Hepatocyte (in vitro differentiated cells): ENCODE measurements around the gene RALA. TPM values are rescaled to one million over a fixed set of nuclear protein-coding genes. Genes with fewer than 3 reads are reported as not detected.

Experiments
- DNase-seq: peaks from one replicate; pipeline ENCODE4 v3.0.0-alpha.2; 2016; ENCODE audit warnings: low spot score
- H2AFZ ChIP-seq: fragments of 200-600 bp; sonication (generic); 2 replicates; pipeline ENCODE4 v1.6.0; 2016; ENCODE audit warnings: antibody characterized with exemption, mild to moderate bottlenecking
- H3K27ac ChIP-seq: fragments of 200-600 bp; sonication (generic); 2 replicates; pipeline ENCODE4 v1.5.1; 2016; ENCODE audit warnings: mild to moderate bottlenecking
- H3K27me3 ChIP-seq: fragments of 200-600 bp; sonication (generic); 2 replicates; pipeline ENCODE4 v1.6.1; 2016
- H3K36me3 ChIP-seq: fragments of 200-600 bp; sonication (generic); replicated peaks from 2 replicates; pipeline ENCODE4 v1.5.1; 2016; ENCODE audit warnings: low read depth; ENCODE audit not compliant: insufficient read depth
- H3K4me1 ChIP-seq: fragments of 200-600 bp; sonication (generic); 2 replicates; pipeline ENCODE4 v1.5.1; 2016; ENCODE audit warnings: mild to moderate bottlenecking, moderate library complexity; ENCODE audit not compliant: insufficient read depth
- H3K4me2 ChIP-seq: fragments of 200-600 bp; sonication (generic); 2 replicates; pipeline ENCODE4 v1.6.0; 2016
- H3K4me3 ChIP-seq: fragments of 200-600 bp; sonication (generic); 2 replicates; pipeline ENCODE4 v1.5.1; 2016; ENCODE audit warnings: mild to moderate bottlenecking
- H3K79me2 ChIP-seq: fragments of 200-600 bp; sonication (generic); 2 replicates; pipeline ENCODE4 v1.6.0; 2017; ENCODE audit warnings: mild to moderate bottlenecking
- H3K9me2 ChIP-seq: fragments of 200-600 bp; sonication (generic); replicated peaks from 2 replicates; pipeline ENCODE4 v1.6.0; 2017; ENCODE audit warnings: mild to moderate bottlenecking; ENCODE audit not compliant: insufficient read depth
- H3K9me3 ChIP-seq: fragments of 200-600 bp; sonication (generic); 2 replicates; pipeline ENCODE4 v1.5.1; 2016; ENCODE audit warnings: low read depth, mild to moderate bottlenecking
- H4K20me1 ChIP-seq: fragments of 200-600 bp; sonication (generic); 2 replicates; pipeline ENCODE4 v1.6.0; 2016; ENCODE audit warnings: mild to moderate bottlenecking; ENCODE audit not compliant: insufficient read depth, poor library complexity, severe bottlenecking
- EZH2 ChIP-seq: fragments of 200-600 bp; sonication (generic); IDR thresholded peaks from 2 replicates; pipeline ENCODE4 v1.6.1; 2016; ENCODE audit warnings: antibody characterized with exemption, mild to moderate bottlenecking, borderline replicate concordance
- EZH2phosphoT487 ChIP-seq: fragments of 200-600 bp; sonication (generic); IDR thresholded peaks from one replicate; pipeline ENCODE4 v1.6.1; 2018; ENCODE audit warnings: antibody characterized with exemption, mild to moderate bottlenecking, low read depth, moderate library complexity; ENCODE audit not compliant: unreplicated experiment, severe bottlenecking
- WGBS: methylation state at CpG from one replicate; pipeline ENCODE4 v1.1.6; 2016; ENCODE audit warnings: low lambda C conversion rate; ENCODE audit errors: missing lambda C conversion rate; 5-methylcytosine and 5-hydroxymethylcytosine counted together
- polyA plus RNA-seq: library from polyadenylated mRNA; unstranded; fragments of >200 nt; fragmentation: Nextera tagmentation; extraction: Ambion mirVana; gene quantifications from 2 replicates; pipeline ENCODE4 v1.2.1, GENCODE V29; 2016
- total RNA-seq: library from RNA; depleted of rRNA; stranded (reverse); fragments of >200 nt; gene quantifications from 2 replicates; pipeline ENCODE4 v1.2.3, GENCODE V29; 2014
- TF ChIP-seq, protein P1 (sequence below): fragments of 200-600 bp; sonication (generic); IDR thresholded peaks from 2 replicates; pipeline ENCODE4 v1.5.1; 2016; ENCODE audit warnings: antibody characterized with exemption, mild to moderate bottlenecking; ENCODE audit not compliant: poor library complexity

Gene RALA
- total and polyA plus RNA-seq, 2 experiments from 2014 or later: 25.5 to 42.8 TPM

DNA sequence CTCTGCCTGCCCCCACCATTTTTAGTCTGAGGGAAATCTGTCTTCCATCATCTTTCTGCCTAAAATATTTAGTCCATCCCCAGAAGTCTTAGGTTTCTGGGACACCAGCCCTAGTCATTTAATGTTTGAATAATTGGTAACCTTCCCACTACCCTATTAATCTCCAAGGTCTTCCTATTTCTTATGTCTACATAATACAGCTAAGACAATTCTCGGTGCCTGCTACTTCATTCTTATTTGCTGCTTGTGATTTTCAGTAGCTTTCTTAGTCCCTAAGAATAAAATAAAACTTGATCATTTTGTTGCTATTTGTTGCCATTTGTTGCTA lies 11.1 kb downstream of the RALA start:
- no peak overlapping the region for H3K4me3 ChIP-seq
- no peak overlapping the region for H3K27ac ChIP-seq
- no peaks in the 10 kb centered on the region for H3K27me3 ChIP-seq
- no peak overlapping the region for H3K4me2 ChIP-seq
- H3K36me3 ChIP-seq: no peaks in the 10 kb centered on the region
- WGBS: 97% methylated on average over 1 of the region's 1 CpG
- H3K9me3 ChIP-seq: no peaks in the 10 kb centered on the region
- H2AFZ ChIP-seq: no peak overlapping the region
- peaks cover 40% of the 10 kb centered on the region for H4K20me1 ChIP-seq
- TF ChIP-seq EZH2 (no peak), EZH2phosphoT487 (no peak)
- TF ChIP-seq, protein P1, sequence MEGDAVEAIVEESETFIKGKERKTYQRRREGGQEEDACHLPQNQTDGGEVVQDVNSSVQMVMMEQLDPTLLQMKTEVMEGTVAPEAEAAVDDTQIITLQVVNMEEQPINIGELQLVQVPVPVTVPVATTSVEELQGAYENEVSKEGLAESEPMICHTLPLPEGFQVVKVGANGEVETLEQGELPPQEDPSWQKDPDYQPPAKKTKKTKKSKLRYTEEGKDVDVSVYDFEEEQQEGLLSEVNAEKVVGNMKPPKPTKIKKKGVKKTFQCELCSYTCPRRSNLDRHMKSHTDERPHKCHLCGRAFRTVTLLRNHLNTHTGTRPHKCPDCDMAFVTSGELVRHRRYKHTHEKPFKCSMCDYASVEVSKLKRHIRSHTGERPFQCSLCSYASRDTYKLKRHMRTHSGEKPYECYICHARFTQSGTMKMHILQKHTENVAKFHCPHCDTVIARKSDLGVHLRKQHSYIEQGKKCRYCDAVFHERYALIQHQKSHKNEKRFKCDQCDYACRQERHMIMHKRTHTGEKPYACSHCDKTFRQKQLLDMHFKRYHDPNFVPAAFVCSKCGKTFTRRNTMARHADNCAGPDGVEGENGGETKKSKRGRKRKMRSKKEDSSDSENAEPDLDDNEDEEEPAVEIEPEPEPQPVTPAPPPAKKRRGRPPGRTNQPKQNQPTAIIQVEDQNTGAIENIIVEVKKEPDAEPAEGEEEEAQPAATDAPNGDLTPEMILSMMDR: no peak
- no peaks in the 10 kb centered on the region for H3K4me1 ChIP-seq
- peaks cover 100% of the 10 kb centered on the region for H3K79me2 ChIP-seq
- no peak for DNase-seq
- no peaks in the 10 kb centered on the region for H3K9me2 ChIP-seq

DNA sequence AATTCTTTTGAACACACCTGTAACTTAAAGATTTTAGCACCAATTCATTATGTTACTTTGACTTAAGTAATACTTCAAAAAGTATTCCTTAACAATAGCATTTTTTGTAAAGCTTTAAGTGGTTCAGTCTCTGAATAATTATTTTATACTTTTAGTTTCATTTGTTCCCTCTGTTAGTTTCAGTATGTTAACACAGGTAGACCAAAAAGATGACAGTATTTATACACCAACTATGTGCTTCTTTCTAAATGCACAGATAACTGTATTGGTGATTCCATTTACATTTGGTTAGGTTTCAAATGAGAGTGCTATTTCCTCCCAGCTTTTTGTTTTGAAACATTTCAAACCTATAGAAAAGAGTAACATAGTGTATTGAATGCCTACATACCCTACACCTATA lies 14.0 kb downstream of the RALA start:
- Histone ChIP-seq H3K79me2 (peaks cover 100% of the 10 kb centered on the region), H3K4me3 (no peak overlapping the region), H2AFZ (no peak overlapping the region), H3K4me2 (no peak overlapping the region), H3K36me3 (no peaks in the 10 kb centered on the region), H3K9me2 (no peaks in the 10 kb centered on the region), H3K9me3 (no peaks in the 10 kb centered on the region), H4K20me1 (peaks cover 48% of the 10 kb centered on the region), H3K27me3 (no peaks in the 10 kb centered on the region), H3K4me1 (peaks cover under 1% of the 10 kb centered on the region), H3K27ac (no peak overlapping the region)
- no peak for DNase-seq
- TF ChIP-seq, protein P1: no peak
- TF ChIP-seq EZH2 (no peak), EZH2phosphoT487 (no peak)

DNA sequence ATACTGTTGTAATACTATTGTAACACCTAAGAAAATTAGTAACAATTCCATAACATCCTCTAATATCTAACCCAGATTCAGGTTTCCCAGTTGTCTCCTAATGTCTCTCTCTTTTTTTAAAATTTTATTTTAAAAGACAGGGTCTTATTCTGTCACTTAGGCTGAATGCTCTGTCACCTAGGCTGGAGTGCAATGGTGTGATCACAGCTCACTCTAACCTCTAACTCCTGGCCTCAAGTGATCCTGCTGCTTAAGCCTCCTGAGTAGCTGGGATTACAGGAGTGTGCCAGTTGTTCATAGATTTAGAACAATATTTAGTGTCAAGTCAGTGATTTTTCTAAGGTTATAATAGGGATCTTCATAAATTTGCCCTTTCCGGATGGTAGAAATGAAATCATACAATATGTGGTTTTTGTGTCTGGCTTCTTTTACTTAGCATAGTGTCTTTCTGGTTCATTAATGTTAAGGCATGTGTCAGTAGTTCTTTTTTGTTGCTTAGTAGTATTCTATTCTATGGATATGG lies 14.7 kb downstream of the RALA start:
- DNase-seq: no peak
- Histone ChIP-seq H4K20me1 (peaks cover 44% of the 10 kb centered on the region), H3K4me3 (no peak overlapping the region), H3K27ac (no peak overlapping the region), H3K4me2 (no peak overlapping the region), H2AFZ (no peak overlapping the region), H3K9me3 (no peaks in the 10 kb centered on the region), H3K79me2 (peaks cover 97% of the 10 kb centered on the region), H3K4me1 (peaks cover 6% of the 10 kb centered on the region), H3K36me3 (no peaks in the 10 kb centered on the region), H3K27me3 (no peaks in the 10 kb centered on the region), H3K9me2 (no peaks in the 10 kb centered on the region)
- TF ChIP-seq, protein P1: no peak
- TF ChIP-seq EZH2phosphoT487 (no peak), EZH2 (no peak)
- WGBS: 93% methylated on average over 1 of the region's 1 CpG

DNA sequence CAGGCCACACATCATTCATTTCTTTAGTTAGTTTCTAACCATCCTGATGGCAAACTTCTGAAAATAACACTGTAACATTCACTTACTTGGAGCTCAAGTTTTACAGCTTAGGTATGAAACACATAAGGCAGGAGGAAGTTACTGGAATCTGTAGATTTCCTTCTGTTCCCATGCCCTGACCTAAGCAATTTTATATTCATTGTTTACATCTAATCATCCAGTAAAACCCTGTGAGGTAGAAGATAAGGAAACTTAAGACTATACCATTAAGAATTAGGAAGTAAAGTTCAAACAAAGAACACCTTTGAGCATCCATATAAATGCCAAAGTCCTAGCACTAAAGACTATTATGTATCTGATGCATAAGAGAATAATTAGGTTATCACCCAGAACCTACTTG lies 19.5 kb downstream of the RALA start:
- H3K27ac ChIP-seq: no peak overlapping the region
- H3K9me2 ChIP-seq: no peaks in the 10 kb centered on the region
- no peaks in the 10 kb centered on the region for H3K36me3 ChIP-seq
- H3K27me3 ChIP-seq: no peaks in the 10 kb centered on the region
- no peak for DNase-seq
- H2AFZ ChIP-seq: no peak overlapping the region
- TF ChIP-seq EZH2phosphoT487: no peak
- TF ChIP-seq, protein P1: no peak
- no peak for TF ChIP-seq EZH2
- peaks cover 95% of the 10 kb centered on the region for H3K79me2 ChIP-seq
- no peak overlapping the region for H3K4me3 ChIP-seq
- H4K20me1 ChIP-seq: peaks cover 42% of the 10 kb centered on the region
- H3K4me1 ChIP-seq: peaks cover 6% of the 10 kb centered on the region
- H3K4me2 ChIP-seq: no peak overlapping the region
- no peaks in the 10 kb centered on the region for H3K9me3 ChIP-seq
